Heart right ventricle (tissue), 16 donors: Measurements from ENCODE around the gene LGALS9C. TPM values are rescaled to one million over a fixed set of nuclear protein-coding genes. Genes with fewer than 3 reads are reported as not detected.
"Not testable (repeated sequence)": the region's sequence is repeated elsewhere in the genome, so short reads cannot be mapped to it uniquely, and the experiment has no call there.

ENCODE experiments used
- ATAC-seq, 8 donors: fragments of 200-7000 bp; cut with Tn5 transposase; one replicate each; pipeline ENCODE4 v1.9.1; 2020; ENCODE audit warnings: mild to moderate bottlenecking in 8 of 8, moderate library complexity in 8 of 8, moderate number of reproducible peaks in 1 of 8
- DNase-seq, 2 donors: peaks; one replicate each; pipeline ENCODE4 v3.0.0-alpha.2; 2020
- H3K27ac ChIP-seq, 10 donors: fragments of 200-600 bp; sonication (generic) in 2 of 10; one replicate each; pipeline versions ENCODE4 v1.5.0 to v1.8.0; 2020 to 2022; ENCODE audit warnings: mild to moderate bottlenecking in 3 of 10
- H3K27me3 ChIP-seq, 7 donors: fragments of 200-600 bp; one replicate each; pipeline ENCODE4 v1.8.0; 2021 to 2022; ENCODE audit warnings: mild to moderate bottlenecking in 2 of 7
- H3K36me3 ChIP-seq, 9 donors: fragments of 200-600 bp; sonication (generic) in 1 of 9; one replicate each; pipeline versions ENCODE4 v1.5.0 to v1.8.0; 2020 to 2022; ENCODE audit warnings: mild to moderate bottlenecking in 2 of 9
- H3K4me1 ChIP-seq, 9 donors: fragments of 200-600 bp; sonication (generic) in 1 of 9; one replicate each; pipeline versions ENCODE4 v1.5.0 to v1.8.0; 2020 to 2022; ENCODE audit warnings: mild to moderate bottlenecking in 4 of 9
- H3K4me3 ChIP-seq, 10 donors: fragments of 200-600 bp; sonication (generic) in 2 of 10; one replicate each; pipeline versions ENCODE4 v1.5.0 to v1.8.0; 2020 to 2022; ENCODE audit warnings: mild to moderate bottlenecking in 7 of 10, moderate library complexity in 2 of 10
- H3K9me3 ChIP-seq, 11 donors: fragments of 200-600 bp in 10 of 11; sonication (generic) in 2 of 11; one replicate each; pipeline versions ENCODE4 v1.5.0 to v1.8.0; 2013 to 2022; ENCODE audit warnings: mild to moderate bottlenecking in 2 of 11, control low read depth in 1 of 11, moderate library complexity in 1 of 11
- WGBS, 2 donors: extraction: QIAGEN DNeasy Blood & Tissue Kit; methylation state at CpG; one replicate each; pipeline ENCODE4 v1.1.7; 2013; ENCODE audit warnings: inconsistent platforms in 1 of 2; 5-methylcytosine and 5-hydroxymethylcytosine counted together
- intact Hi-C, 10 donors: fragments of 100-400 bp; cut with DNase I; formaldehyde crosslinking; loops; one replicate each; pipeline versions ENCODE4 v1.11.1 to v1.14.2; 2022
- polyA plus RNA-seq, 2 donors: library from polyadenylated mRNA; stranded (reverse); fragments of 200-250 nt; gene quantifications; one replicate each; pipeline ENCODE4 v1.2.3, GENCODE V29; 2013
- total RNA-seq, 10 donors: library from RNA; stranded (reverse); fragmentation: NEBNext Ultra II Directional in 3 of 10; extraction: Animal tissue kit (Norgen Biotek cat#: 25700) in 3 of 10; gene quantifications; one replicate each; pipeline versions ENCODE4 v1.2.1 to v1.2.4, GENCODE V29; 2021 to 2023
- TF ChIP-seq, protein P1 (sequence below), 9 donors: fragments of 200-600 bp; sonication (generic) in 2 of 9; IDR thresholded peaks; one replicate each; pipeline versions ENCODE4 v1.5.0 to v1.8.0; 2021 to 2022; ENCODE audit warnings: antibody characterized with exemption in 9 of 9, mild to moderate bottlenecking in 5 of 9, moderate library complexity in 1 of 9
- donor health status: Arrhythmogenic right ventricular cardiomyopathy.
- donor health status: ischemic (EF 13 %, LVEDD 7.1; RV severe dilation, severe dysfunction).
- donor health status: healthy with polysubstance abuse.
- donor health status: DM: no; HTN: yes; CAD: no.
- donor health status: DM: no; HTN: no; CAD: no.
- donor health status: ischemic (EF 25% LVEDD 6.9; RV normal size, moderate dysfunction).
- donor health status: ischemic (EF 25% LVEDD 5.7; RV mildly dilated, moderate dysfunction).
- donor health status: healthy.
- donor health status: DM: yes; HTN: yes; CAD: no.
- donor health status: Ischemic cardiomyopathy.
- donor health status: ischemic (EF 35%, LVEDD 5.7; RV mildly dilated, moderate dysfunction).
- donor health status: nonischemic (EF 11% LVEDD 7.7; RV severe dilation, severe dysfunction).
- donor health status: DM: yes; HTN: yes; CAD: no.
- donor health status: PGD.
- donor health status: ischemic (EF 29% LVEDD 5.4; RV normal size, mild dysfunction).
- donor health status: nonischemic (EF 23%, LVEDD 6.1; RV moderate dilation, normal function).

Gene LGALS9C
- total and polyA plus RNA-seq, 12 donors: 0.18 TPM; not detected in 11

DNA sequence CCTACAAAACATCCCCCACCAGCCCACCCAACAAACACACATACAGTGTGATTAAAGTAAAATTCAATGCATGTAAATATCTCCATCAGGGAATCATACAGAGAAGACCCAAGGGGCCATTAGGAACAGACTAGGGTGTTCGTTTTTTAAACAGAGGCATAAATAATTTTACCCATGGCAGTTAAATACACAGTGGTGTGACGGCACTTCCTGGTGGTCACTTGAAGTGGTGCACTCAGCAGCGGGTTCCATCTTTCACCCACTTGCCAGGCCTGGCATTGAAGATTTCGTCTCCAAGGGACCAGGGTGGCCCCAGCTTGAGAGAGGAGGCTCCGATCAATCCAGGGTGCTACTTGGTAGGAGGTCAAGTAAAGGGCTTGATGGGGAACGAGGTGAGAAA is 20.5 kb downstream of the LGALS9C start:
- DNase-seq, H3K4me1 ChIP-seq, H3K36me3 ChIP-seq, ATAC-seq, H3K27ac ChIP-seq, H3K4me3 ChIP-seq, H3K27me3 ChIP-seq, H3K9me3 ChIP-seq, intact Hi-C loops: not testable (repeated sequence)
- WGBS, 2 donors: 58 to 64% methylated on average over 5 to 6 of the region's 6 CpGs
- TF ChIP-seq, protein P1, sequence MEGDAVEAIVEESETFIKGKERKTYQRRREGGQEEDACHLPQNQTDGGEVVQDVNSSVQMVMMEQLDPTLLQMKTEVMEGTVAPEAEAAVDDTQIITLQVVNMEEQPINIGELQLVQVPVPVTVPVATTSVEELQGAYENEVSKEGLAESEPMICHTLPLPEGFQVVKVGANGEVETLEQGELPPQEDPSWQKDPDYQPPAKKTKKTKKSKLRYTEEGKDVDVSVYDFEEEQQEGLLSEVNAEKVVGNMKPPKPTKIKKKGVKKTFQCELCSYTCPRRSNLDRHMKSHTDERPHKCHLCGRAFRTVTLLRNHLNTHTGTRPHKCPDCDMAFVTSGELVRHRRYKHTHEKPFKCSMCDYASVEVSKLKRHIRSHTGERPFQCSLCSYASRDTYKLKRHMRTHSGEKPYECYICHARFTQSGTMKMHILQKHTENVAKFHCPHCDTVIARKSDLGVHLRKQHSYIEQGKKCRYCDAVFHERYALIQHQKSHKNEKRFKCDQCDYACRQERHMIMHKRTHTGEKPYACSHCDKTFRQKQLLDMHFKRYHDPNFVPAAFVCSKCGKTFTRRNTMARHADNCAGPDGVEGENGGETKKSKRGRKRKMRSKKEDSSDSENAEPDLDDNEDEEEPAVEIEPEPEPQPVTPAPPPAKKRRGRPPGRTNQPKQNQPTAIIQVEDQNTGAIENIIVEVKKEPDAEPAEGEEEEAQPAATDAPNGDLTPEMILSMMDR (IDR thresholded peaks at IDR 0.05): peak in 1 of 9 donors; percentile 19

DNA sequence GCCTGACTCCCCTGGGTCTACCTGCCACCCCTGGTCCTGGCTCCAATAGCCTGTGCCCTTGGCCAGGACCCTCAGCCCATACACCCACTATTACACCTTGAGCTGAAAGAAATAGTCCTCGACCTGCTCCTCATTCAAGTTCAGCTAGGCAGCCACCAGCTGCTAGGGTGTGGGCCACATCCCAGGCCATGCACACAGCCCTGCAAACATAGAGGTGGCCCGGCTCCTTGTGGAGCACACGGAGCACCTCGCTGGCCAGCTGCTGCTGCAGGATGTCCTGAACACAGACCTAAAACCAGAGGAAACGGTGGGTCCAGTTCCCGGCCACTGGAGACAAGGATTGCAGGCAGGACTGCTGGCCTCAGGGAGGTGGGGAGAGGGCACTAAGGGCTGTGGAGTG is 22.5 kb downstream of the LGALS9C start:
- H3K4me1 ChIP-seq, H3K9me3 ChIP-seq, ATAC-seq, H3K36me3 ChIP-seq, intact Hi-C loops, DNase-seq, H3K27me3 ChIP-seq, H3K4me3 ChIP-seq, H3K27ac ChIP-seq: not testable (repeated sequence)
- WGBS, 2 donors: 45 to 56% methylated on average over 2 of the region's 6 CpGs

DNA sequence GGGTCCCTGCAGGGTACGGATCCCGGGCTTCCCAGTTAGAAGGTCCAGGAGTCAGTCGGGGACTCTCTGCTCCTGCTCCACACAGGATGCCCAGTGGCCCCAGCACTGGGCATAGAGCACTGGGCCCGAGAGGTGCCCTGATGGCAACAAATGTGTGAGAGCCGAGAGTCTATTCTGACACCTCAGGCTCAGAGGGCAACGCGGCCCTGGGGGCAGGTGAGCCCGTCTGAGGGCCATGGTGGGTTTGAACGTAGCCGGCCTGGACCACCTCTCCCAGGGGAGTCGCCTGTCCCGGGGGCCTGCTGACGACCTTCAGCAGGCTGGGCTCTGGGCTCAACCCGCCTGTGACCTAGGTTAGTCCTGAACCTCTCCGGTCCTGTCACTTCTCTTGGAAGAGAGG is 23.2 kb downstream of the LGALS9C start:
- H3K4me1 ChIP-seq, H3K36me3 ChIP-seq, H3K9me3 ChIP-seq, DNase-seq, H3K27me3 ChIP-seq, ATAC-seq, intact Hi-C loops, H3K27ac ChIP-seq, H3K4me3 ChIP-seq: not testable (repeated sequence)
- 74 to 81% methylated on average over 5 to 15 of the region's 15 CpGs for WGBS, 2 donors

DNA sequence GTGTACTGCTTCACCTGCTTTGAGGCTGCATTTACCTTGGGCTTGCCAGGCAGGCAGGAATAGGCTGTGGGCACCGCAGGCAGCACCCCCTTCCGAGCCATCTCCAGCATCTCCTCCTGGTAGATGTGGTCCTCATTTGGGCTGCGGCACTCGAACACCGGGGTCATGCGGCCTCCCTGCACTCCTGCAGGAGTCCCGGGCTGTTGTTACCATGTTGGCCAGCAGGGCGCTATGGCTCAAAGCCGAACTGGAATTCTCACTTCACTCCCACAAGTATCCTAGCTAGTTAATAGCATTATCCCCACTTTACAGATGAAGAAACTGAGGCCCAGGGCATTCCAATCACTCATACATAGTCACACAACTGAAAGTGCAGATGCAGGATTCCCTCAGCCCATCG is 23.7 kb downstream of the LGALS9C start:
- DNase-seq, H3K27me3 ChIP-seq, H3K36me3 ChIP-seq, intact Hi-C loops, ATAC-seq, H3K9me3 ChIP-seq, H3K27ac ChIP-seq, H3K4me1 ChIP-seq, H3K4me3 ChIP-seq: not testable (repeated sequence)
- 32% methylated on average over 2 of the region's 10 CpGs; no CpG with 5 or more reads in 1 of the 2 donors for WGBS, 2 donors

DNA sequence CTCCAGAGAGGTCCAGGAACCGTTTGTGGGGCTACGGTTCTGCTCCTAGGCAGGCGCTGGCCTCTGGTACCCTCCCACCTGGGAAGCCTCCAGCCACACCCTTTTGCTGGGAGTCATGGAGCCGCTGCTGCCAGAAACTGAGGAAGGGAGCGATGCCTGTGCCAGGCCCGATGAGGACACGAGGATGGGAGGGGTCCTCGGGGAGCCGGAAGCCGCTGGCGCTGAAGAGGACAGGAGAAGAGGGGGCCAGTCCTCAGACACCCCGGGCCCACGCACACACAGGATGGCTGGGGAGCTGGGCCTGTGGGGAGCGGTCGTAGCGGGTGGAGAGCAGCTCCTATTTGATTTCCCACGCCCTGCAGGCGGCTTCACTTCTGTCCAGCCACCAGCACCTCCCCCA is 24.2 kb downstream of the LGALS9C start:
- H3K4me3 ChIP-seq, H3K36me3 ChIP-seq, DNase-seq, H3K27me3 ChIP-seq, H3K4me1 ChIP-seq, H3K27ac ChIP-seq, intact Hi-C loops, H3K9me3 ChIP-seq: not testable (repeated sequence)
- 67 to 76% methylated on average over 8 to 13 of the region's 18 CpGs for WGBS, 2 donors
- peak in 1 of 8 donors; percentile 30 for ATAC-seq

DNA sequence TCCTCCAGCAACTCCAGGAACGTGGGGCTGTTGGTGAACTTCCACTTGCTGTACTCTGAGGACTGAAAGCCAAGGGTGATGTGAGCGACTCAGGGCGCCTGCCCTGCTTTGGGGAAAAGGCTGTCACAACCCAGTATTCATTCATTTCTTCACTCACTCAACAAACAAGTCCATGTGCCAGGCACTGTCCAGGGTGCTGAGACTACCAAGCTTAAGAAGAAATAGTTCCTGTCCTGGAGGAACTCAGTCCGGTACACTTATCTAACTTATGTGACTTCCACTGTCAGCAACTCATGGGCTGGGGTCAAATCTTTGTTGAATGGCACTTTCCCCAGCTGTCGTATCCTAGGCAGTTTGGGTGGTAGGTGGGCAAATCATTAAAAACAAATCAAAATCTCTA is 26.6 kb downstream of the LGALS9C start:
- DNase-seq, H3K4me3 ChIP-seq, ATAC-seq, H3K4me1 ChIP-seq, H3K27me3 ChIP-seq, H3K36me3 ChIP-seq, H3K9me3 ChIP-seq, H3K27ac ChIP-seq, intact Hi-C loops: not testable (repeated sequence)
- WGBS, 2 donors: 9% methylated on average over 1 of the region's 5 CpGs; no CpG with 5 or more reads in 1 of the 2 donors

DNA sequence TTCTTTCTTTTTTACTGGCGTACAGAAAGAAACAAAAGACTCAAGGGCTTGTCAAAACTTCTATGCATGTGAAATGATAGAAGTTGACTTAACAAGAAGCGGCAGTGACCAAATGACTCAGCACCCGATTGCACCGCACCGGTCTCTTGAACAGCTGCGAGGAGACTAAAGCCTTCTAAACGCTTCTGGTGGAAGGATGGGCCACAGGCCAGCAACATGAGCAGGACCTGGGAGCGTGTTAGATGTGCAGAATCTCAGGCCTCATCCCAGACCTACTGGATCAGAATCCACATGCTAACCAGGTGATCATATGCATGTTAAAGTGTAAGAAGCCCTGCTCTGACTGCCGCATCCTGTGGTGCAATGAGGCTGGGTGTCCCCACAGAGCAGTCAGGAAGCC is 31.1 kb downstream of the LGALS9C start:
- DNase-seq, H3K4me1 ChIP-seq, H3K4me3 ChIP-seq, H3K27me3 ChIP-seq, ATAC-seq, intact Hi-C loops, H3K27ac ChIP-seq, H3K9me3 ChIP-seq, H3K36me3 ChIP-seq: not testable (repeated sequence)
- 87 to 100% methylated on average over 1 to 4 of the region's 9 CpGs for whole genome bisulfite sequencing, 2 donors

DNA sequence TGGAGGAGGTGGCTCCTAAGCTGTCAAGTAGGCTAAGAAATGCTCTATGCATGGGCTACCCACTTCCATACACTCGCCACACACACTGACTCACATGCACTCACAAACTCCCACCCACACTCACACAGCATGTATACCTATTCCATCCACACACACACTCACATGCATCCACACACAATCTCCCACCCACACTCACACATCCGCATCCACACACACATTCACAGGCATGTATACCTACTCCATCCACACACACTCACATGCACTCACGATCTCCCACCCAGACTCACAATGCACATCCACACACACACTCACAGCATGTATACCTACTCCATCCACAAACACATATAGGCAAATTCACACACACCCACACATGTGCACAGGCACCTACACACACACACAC is 32.1 kb downstream of the LGALS9C start:
- H3K4me3 ChIP-seq, H3K9me3 ChIP-seq, intact Hi-C loops, ATAC-seq, DNase-seq, H3K27ac ChIP-seq, H3K36me3 ChIP-seq, H3K27me3 ChIP-seq, H3K4me1 ChIP-seq: not testable (repeated sequence)
- WGBS, 2 donors: 92 to 97% methylated on average over 3 of the region's 3 CpGs

DNA sequence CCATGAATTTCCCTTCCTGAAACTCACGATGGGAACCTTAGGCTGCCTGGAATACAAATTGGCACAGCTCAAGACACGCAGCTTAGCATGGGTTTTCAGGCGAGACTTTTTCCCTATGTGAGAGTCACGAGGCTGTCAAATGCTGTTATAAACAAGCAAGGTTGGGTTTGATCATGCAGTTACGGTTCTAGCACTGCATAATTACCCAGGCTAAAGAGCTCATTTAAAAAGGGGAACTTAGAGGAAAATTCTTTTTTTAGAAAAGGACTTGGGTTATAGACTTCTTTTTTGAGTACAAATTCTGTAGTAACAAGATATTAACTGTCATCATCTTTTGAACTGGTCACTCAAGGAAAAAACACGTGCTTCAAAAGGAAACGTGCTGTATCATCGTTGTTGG is 44.5 kb downstream of the LGALS9C start:
- not testable (repeated sequence) for ATAC-seq

DNA sequence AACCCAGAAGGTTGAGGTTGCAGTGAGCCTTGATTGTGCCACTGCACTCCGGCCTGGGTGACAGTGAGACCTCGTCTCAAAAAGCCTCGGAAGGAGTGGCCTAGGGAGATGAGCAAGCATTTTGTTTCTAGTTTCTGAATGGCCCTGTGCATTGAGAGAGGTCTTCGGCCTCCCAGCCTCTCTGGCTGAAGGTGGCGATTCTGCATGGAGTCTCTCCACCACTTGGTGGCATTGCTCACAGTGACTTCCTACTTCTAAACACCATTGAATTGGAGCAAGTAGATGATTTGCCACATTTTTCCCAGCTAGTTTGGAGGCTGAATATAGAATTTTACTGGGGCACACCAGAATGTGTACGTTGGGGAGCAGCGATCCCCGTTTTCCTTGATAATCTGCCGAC is 48.4 kb downstream of the LGALS9C start:
- intact Hi-C loops, H3K4me1 ChIP-seq, ATAC-seq, H3K27me3 ChIP-seq, H3K9me3 ChIP-seq, H3K27ac ChIP-seq, H3K4me3 ChIP-seq, H3K36me3 ChIP-seq, DNase-seq: not testable (repeated sequence)
- 86 to 89% methylated on average over 7 of the region's 9 CpGs for WGBS, 2 donors

More for the DNA sequence above, 44.5 kb downstream of the LGALS9C start:
- H3K36me3 ChIP-seq, H3K27ac ChIP-seq, DNase-seq, H3K4me1 ChIP-seq, H3K4me3 ChIP-seq, H3K9me3 ChIP-seq, intact Hi-C loops, H3K27me3 ChIP-seq: not testable (repeated sequence)
- 88% methylated on average over 1 of the region's 8 CpGs; no CpG with 5 or more reads in 1 of the 2 donors for WGBS, 2 donors

DNA sequence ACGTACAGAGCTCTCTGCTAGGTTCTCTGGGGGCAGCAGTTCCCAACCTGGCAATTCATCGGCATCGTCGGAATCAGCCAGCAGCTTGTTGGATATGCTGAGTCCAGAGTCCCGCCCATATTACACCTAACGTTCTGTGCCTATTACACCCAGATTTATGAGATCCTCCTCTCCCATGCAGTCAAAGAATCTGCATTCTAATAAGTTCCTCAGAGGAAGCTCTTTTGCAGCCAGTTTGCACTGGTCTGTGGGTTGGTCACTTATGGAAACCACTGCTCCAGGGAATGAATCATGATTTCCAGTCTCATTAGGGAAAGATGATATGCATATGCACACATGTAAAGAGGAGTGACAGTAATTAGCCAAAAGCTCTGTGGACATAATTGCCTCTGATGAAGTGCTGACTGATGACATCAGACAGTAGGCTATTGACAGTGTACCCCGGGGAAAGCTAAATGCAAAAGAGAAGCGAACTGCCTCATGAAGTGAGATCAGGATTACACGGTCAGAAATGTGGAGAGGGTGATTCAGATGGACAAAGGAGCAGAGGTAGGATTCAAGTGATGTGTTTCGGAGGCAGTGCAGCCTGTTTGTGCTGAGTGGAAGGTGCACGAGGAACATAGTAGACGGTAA is 49.7 kb downstream of the LGALS9C start:
- 83 to 84% methylated on average over 5 of the region's 12 CpGs for WGBS, 2 donors
- intact Hi-C loops: not testable (repeated sequence)

More for the DNA sequence above, 49.7 kb downstream of the LGALS9C start:
- H3K9me3 ChIP-seq, H3K27ac ChIP-seq, H3K27me3 ChIP-seq, DNase-seq, H3K4me3 ChIP-seq, H3K36me3 ChIP-seq, ATAC-seq, H3K4me1 ChIP-seq: not testable (repeated sequence)
